Stimulated activated CD4-positive, alpha-beta T cell treated with anti-CD3 and anti-CD28 coated beads, Interleukin-4, amount 100 ng/mL, for 24 hours (primary cell): ENCODE results near the gene NDUFAF8.

Experiments
- DNase-seq: peaks from one replicate; pipeline ENCODE4 v3.0.0-alpha.2; 2020

NDUFAF8 gene

GRCh38 chr17:81200695-81201580 is 38.2 kb upstream of the NDUFAF8 start:
- peak; percentile 26 for DNase-seq

- DNase-seq, result no peak
Observed at GRCh38 chr17:81202318-81202717, 36.8 kb upstream of the NDUFAF8 start.

- DNase-seq, result no peak
Observed at GRCh38 chr17:81203136-81203535, 36.0 kb upstream of the NDUFAF8 start.

GRCh38 chr17:81204578-81204977 is 34.5 kb upstream of the NDUFAF8 start:
- no peak for DNase-seq

GRCh38 chr17:81206166-81206565 is 33.0 kb upstream of the NDUFAF8 start:
- no peak for DNase-seq

DNA sequence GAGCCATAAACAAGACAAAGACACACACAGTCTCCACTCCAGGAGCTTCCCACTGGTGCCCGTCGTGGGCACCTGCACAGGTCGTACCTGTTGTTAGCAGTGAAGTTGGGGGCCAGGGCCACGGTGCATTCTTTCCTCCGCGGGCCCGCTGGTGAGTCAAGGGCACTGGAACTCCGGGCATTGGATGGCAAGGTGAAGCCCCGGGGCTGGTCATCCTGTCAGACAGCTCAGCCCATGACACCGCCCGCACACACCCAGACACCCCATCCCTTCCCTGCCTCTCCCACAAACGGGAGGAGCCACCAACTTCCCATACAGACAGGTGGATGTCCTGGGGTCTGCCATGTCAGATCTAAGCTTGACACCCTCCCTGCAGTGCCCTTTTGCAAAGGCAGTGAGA is 32.5 kb upstream of the NDUFAF8 start:
- no peak for DNase-seq

DNA sequence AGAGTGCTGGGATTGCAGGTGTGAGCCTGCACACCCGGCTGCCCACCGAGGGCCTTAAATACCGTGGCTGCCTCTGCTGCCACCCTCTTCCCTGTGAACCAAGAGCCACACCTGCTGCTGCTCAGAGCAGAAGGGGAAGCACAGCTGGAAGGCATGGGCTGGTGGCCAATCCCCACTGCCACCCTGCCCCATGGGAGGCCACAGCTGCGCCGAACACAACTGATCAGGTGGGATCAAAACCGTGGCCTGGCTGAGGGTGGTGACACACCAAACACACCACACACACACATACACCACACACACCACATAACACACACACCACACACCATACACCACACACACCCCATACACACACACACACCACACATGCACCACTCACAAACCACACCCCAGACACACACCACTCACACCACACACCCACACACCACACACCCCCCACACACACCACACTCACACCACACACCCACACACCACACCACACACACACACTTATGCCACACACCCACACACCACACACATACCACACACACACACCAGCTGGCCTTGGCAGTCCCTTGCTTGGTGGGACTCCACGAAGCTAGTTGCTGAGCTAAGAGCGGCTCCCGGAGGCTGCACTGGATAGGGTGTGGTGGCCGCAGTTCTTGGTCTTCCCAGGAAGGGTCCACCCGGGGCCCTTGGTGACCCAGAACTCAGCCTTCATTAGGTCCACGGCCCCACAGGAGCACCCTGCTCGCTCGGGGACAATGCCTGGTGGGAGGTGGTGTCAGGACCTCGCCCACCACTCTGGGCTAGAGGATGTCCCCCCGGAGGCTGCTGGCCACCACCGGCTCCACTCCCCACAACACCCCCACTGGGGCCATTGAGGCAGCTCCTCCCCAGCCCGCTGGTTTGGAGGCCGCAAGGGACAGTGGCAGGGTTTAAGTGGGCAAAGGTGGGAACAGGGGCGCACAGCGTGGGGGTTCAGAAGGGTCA is 31.2 kb upstream of the NDUFAF8 start:
- DNase-seq, result no peak

GRCh38 chr17:81208651-81209050 is 30.5 kb upstream of the NDUFAF8 start:
- DNase-seq, result no peak

- DNase-seq, result no peak
Observed at GRCh38 chr17:81209141-81209540, 30.0 kb upstream of the NDUFAF8 start.

DNA sequence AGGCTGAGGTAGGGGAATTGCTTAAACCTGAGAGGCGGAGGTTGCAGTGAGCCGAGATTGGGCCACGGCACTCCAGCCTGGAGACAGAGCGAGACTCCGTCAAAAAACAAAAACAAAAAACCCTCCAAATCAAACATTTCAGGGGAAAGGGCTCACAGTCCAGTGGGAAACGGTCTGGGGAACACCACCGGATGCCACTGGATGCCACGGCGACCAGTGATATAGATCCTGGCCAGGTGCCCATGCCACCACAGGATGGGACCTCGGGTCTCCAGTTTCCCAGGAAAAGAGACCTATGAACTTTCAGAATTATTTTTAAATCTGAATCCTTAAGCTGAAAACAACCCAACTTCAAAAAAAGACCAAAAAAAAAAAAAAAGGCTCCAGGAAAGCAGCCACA is 28.7 kb upstream of the NDUFAF8 start:
- no peak for DNase-seq

DNA sequence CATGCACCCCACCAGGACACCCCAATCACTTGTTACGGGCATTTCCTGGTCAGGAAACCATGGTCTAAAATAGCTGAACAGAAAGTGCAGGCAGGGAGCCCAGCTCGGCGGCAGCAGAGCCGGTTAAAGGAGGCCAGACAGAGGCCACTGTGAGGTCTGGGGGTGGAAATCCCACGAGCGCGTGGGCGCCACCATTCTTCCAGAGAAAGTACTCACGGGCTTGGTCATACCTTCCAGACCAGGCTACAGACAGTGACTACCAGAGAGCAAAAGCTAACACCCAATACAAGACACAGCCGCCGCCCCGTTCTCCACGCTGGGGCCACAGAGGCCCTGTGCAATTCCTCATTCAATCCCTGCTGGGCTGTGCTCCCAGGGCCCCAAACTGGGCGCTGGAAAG is 28.2 kb upstream of the NDUFAF8 start:
- no peak for DNase-seq

DNA sequence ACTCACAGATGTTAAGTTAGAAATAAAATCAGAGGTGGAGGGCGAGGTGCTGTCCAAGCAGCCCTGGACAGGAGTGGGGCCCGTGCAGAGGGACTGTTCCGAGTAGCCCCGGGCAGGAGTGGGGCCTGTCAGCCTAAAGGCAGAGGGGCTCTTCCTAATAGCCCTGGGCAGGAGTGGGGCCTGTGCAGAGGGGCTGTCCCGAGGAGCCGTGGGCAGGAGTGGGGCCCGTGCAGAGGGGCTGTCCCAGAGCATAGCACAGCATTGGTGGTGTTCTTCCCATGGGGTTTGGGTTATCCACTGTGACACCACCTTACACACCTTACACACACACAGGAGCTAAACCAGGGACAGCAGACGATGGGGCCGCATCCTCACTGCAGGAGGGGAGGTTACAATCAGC is 26.8 kb upstream of the NDUFAF8 start:
- DNase-seq, result no peak

GRCh38 chr17:81213978-81214377 is 25.1 kb upstream of the NDUFAF8 start:
- DNase-seq, result no peak

- no peak for DNase-seq
Observed at GRCh38 chr17:81217491-81217890, 21.6 kb upstream of the NDUFAF8 start.

DNA sequence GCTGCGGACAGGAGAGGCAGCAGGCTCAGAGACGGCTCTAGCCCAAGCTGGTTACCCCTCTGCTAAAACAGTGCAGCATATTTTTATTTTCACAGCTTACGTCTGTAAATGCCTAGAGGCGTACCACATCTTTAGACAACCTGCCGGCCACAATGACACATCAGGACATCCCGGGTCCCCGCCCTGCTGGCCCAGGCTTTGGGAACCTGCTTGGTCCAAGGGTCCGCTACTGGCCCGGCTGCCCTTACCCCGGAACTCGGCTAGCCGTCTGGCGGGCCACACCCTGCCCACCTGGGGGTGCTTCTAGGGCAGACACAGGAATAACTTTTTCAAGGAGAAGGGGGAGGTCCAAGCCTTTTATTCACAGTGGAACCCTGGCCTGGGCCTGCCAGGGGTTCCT is 20.7 kb upstream of the NDUFAF8 start:
- no peak for DNase-seq

- DNase-seq, result no peak
Observed at GRCh38 chr17:81218991-81219390, 20.1 kb upstream of the NDUFAF8 start.

DNA sequence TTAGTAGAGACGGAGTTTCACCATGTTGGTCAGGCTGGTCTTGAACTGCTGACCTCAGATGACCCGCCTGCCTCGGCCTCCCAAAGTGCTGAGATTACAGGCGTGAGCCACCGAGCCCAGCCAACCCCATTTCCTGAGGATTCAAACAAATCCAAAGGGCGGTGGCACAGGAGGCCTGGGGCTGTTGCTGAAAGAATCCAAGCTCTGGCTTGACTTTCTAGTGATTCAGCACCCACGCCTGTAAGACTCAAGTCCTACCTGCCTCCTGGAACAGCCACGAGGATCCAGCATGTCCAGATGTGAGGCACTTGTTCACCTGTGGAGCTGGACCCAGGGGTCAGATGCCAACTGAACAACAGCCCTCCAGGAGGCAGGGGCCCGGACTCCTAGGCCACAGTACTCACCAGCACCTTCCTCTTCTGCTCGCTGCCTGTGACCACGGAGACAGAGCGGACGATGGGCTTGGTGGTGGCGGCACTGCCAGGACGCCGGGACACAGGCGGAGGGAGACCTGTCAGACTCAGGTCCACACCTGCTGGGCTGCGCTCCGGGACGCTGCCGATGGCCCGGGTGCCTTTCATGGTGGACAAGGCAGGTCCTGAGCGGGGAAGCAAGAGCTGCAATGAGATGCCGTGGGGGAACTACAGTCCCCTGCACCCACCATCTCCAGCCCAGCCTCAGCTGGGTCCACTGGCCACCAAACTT is 19.5 kb upstream of the NDUFAF8 start:
- DNase-seq, result no peak

GRCh38 chr17:81221371-81221841 is 17.7 kb upstream of the NDUFAF8 start:
- DNase-seq, result no peak

GRCh38 chr17:81221842-81222619 is 17.1 kb upstream of the NDUFAF8 start:
- DNase-seq, result no peak

- no peak for DNase-seq
Observed at GRCh38 chr17:81222620-81222905, 16.6 kb upstream of the NDUFAF8 start.

DNA sequence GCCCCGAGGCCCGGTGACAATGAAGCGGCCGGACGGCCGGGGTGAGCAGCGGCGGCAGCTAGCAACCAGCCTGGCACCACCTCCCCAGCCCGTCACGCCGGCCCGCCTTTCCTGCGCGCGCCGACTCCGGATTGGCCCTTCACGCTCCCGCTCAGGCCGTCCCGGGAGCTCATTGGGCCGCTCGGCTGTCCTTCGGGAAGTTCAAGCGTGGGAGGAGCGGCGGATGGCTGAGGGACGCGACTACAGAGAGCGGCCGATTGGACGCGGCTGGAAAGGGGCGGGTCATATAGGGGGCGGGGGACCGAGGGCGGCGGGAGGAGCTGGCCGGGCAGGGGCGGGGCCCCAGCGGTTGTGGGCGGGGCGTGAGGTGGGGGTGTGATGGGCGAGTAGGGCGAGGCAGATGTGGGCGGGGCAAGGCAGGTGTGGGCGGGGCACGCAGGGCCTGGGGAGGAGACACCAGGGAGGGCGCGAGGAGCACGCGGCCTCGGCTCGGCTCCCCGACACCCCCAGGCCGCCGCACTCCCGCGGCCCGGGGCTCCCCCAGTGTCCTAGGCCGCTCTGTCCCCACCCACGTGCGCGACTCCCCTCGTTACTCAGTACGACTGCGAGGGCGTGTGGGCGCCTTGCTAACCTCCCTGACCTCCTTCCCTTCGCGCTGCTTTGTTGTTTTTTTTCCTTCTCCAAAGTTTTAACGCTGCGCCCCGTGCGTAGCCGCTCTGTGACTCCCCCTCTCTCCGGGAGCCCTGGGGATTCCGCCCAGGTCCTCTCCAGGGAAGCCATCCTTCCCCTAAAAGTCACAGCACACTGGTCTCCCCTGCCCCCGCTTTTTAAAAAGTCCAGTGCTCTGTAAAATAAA is 16.0 kb upstream of the NDUFAF8 start, which contains the start of gene CEP131:
Gene CEP131 (minus strand): TSS at position 60 of the 856 bp plus-strand sequence. CDS start 2,909 bp downstream, outside the sequence.
- DNase-seq, result peak; percentile 99
